GM18519 (cell line): ENCODE data around the gene MGST3.
"Not testable (repeated sequence)": the region's sequence is repeated elsewhere in the genome, so short reads cannot be mapped to it uniquely, and the experiment has no call there.

Experiments used
- ATAC-seq: cut with Tn5 transposase; IDR thresholded peaks from one replicate; pipeline ENCODE4 v1.9.1; 2021; ENCODE audit warnings: mild to moderate bottlenecking, moderate library complexity; ENCODE audit not compliant: unreplicated experiment, low FRiP score

MGST3 gene

GRCh38 chr1:165695031-165695430 lies 64.0 kb downstream of the MGST3 start:
- ATAC-seq = no peak

- ATAC-seq = no peak
These were observed 65.6 kb downstream of the MGST3 start for GRCh38 chr1:165696625-165697100.

GRCh38 chr1:165697491-165697880 lies 66.5 kb downstream of the MGST3 start:
- ATAC-seq = no peak

GRCh38 chr1:165697881-165698760 lies 67.1 kb downstream of the MGST3 start, which contains the start of gene ALDH9A1:
Gene ALDH9A1, minus strand, starts transcription at chr1:165698562. Its CDS starts 4 bp downstream, at chr1:165698558.
- peak; percentile 79 for ATAC-seq

GRCh38 chr1:165698761-165699052 lies 67.7 kb downstream of the MGST3 start:
- ATAC-seq = no peak

GRCh38 chr1:165699577-165699976 lies 68.5 kb downstream of the MGST3 start:
- no peak for ATAC-seq

- ATAC-seq = not testable (repeated sequence)
These were observed 70.9 kb downstream of the MGST3 start for GRCh38 chr1:165701922-165702321.

- ATAC-seq = no peak
These were observed 72.6 kb downstream of the MGST3 start for GRCh38 chr1:165703648-165704047.
